IPS-18c (cell line): Measurements from ENCODE around the gene FFAR4.

Source experiments
- H3K4me3 ChIP-seq: 2 replicates; pipeline ENCODE4 v1.7.0; 2013; ENCODE audit warnings: low read depth, mild to moderate bottlenecking, low read length, moderate library complexity; ENCODE audit not compliant: insufficient read depth
- H3K9me3 ChIP-seq: one replicate; pipeline ENCODE4 v1.6.1; 2013; ENCODE audit warnings: mild to moderate bottlenecking, low read length, moderate library complexity; ENCODE audit not compliant: control insufficient read depth, insufficient read depth

The FFAR4 gene

DNA sequence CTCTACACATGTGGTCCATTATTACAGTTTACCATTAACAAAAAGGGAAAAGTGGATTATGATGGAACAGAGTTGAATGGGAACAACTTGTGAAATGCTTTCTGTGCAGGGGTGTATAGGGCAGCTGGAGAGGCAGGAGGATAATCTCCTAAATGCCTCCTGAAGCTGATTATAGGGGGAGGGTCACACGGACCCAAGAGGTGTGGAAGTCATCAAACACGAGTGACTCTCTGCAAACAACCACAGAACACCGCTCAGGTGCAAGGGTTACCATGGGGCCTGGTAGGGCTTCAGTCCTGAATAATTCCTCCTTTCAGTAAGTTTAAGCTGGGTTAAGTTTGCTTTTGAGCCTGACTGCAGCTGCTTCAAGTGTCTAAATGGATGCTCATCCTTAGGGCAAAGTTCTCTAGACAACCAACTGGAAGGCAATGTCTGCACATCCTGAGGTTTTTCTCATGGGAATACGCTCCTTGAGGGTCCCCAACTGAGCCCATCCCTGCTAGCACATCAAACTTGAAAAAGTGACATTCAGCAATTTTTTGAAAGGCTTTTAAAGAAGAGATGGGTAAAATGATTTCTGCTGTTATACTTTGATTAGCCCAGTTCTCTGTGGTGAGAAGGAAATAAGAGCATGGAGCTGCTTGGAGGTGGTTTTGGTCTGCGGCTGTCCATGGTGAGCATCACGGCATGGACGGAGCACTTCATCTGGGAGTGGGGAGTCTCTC lies 47.8 kb downstream of the FFAR4 start:
- H3K9me3 ChIP-seq: no peaks in the 10 kb centered on the region
- H3K4me3 ChIP-seq: no peak overlapping the region

DNA sequence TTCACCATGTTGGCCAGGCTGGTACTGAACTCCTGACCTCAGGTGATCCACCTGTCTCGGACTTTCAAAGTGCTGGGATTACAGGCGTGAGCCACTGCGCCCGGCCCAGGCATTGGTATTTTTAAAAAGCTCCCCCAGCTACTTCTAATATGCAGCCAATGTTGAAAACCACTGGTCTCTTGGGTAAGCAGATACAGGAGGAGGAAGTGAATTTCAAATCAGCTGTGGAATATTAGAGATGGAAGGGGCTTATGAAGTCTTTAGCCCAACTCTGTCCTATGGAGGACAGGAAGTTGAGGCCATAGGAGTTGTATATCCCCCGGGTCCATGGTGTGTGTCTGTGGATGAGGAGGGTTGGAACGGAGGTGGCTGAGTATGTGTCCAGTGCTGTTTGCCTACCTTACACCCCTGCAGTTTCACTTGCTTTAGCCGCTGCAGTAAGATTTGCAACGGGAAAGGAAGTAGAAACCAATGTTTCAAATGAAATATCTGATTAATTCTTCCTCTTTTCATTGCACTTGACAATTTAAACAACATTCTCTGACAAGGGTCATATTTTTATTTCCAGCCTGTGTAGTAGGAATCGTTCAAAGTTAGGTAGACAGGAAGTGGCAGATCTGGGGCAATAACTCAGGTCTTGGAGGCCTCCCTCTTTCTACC lies 49.2 kb downstream of the FFAR4 start:
- H3K9me3 ChIP-seq: no peaks in the 10 kb centered on the region
- H3K4me3 ChIP-seq: no peak overlapping the region

DNA sequence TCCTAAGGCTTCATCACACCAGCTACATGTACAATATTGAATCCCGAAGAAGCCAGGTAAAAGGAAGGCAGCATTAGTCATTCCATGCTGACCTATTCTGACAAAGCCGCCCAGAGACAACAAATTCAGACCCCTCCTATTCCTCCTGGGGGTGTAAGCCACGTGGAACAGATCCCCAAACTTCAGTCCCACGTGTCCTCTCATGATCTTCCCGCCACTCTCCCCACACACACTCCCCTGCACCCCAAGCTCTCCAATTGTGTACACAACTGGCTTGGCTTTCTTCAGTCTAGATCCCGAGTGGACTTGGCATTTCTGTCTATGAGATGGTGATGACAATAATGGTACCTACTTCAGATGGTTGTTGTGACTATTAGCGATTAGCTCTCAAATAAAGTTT lies 54.5 kb downstream of the FFAR4 start:
- Histone ChIP-seq H3K9me3 (no peaks in the 10 kb centered on the region), H3K4me3 (no peak overlapping the region)

DNA sequence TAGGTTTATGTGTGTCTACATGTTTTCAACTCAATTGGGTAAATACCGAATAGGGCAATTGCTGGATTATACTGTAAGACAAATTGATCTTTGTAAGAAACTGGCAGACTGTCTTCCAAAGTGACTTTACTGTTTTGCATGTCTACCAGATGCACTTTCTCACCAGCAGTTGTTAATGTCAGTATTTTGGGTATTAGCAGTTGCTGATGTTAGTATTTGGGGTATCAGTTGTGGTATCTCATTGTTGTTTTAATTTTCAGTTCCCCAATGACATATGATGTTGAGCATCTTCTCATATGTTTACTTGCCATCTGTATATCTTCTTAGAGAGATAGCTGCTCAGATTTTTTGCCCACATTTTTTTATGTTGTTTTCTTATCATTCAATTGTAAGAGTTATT lies 56.5 kb downstream of the FFAR4 start:
- H3K4me3 ChIP-seq: no peak overlapping the region
- H3K9me3 ChIP-seq: no peaks in the 10 kb centered on the region

DNA sequence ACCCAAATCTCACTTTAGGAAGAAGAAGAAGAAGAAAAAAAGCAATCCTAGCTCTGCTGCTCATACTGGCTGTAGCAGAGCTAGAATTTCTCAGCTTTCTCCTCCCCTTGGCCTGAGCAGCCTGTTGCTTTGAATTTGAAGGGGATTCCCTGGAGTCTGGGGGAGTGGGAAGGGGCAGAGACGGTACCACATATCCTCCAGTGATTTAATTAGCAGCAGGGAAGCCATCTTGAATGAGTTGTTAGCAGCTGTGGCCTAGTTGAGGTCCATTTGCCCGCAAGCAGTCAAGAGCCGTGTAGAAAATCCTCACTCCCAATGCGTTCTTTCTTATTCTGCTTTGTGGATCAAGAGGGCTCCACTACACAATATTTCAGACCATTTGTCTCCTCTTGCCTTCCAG lies 62.4 kb downstream of the FFAR4 start:
- Histone ChIP-seq H3K9me3 (no peaks in the 10 kb centered on the region), H3K4me3 (no peak overlapping the region)

DNA sequence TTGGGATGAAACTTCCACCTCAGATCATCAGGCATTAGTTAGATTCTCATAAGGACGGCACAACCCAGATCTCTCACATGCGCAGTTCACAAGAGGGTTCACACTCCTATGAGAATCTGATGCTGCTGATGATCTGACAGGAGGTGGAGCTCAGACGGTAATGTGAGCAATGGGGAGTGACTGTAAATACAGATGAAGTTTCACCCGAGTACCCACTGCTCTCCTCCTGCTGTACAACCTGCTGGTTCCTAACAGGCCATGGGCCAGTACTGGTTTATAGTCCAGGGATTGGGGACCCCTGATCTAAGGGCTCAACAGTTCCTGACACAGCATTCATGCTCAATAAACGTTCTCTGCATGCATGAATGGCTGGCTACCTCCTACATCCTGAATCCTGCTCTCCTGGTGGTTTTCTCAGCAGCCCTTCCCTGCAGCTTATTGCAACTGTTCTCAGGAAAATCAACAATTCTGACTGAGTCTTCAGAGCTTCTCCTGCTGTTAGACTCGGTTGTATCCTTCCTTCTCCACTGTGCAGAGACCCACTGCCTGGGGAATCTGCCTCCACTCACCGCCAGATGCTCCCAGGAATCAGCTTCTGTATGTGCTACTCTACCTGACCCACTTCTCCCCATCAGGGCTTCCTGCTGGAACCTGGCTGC lies 63.3 kb downstream of the FFAR4 start:
- H3K9me3 ChIP-seq: no peaks in the 10 kb centered on the region
- no peak overlapping the region for H3K4me3 ChIP-seq

DNA sequence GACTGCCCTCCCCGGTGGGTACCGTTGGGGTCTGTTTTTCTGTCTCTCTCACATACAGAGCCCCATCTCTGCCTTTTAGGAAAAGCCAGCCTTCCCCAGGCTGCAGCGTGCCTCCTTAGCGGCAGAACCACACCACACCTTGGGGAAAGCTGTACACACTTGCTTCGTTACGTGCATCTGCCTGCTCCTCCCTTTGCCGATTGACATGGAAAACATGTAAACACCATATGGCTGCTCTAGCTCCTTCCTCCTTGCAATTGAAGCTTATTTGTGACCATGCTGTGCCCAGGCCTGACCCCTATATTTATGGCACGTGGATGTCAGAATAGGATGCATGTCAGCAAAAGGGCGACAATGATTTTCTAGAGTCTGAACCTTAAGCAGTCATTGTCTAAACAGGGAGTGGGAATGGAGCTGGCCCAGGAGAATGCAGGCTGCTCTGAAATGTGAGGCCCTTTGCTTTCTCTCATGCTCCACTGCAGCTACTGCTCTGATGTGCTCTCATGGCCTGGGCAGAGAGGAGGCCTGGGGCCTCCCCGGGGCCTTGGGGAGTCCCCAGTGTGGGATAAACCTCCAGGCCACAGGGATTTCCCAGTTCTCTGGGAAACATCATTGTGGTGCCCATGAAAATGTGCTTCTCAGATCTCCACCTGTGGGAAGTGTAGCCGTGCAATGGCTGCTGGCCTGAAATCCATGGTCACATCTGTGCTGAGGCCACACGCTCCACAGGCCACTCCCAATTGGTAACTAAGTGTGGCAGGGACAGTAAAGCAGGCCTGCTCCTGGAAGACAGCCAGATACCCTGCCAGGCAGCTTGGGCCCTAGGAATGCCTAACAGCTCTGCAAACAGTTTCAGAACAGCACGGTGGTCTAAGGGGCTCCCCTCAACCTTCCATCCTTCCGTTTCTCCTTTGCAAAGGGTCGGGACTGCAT lies 64.4 kb downstream of the FFAR4 start:
- no peak overlapping the region for H3K4me3 ChIP-seq
- no peaks in the 10 kb centered on the region for H3K9me3 ChIP-seq
